Chondrocyte (in vitro differentiated cells): ENCODE data around the gene MAPK8IP1. TPM values are rescaled to one million over a fixed set of nuclear protein-coding genes. Genes with fewer than 3 reads are reported as not detected.

Experiments used
- DNase-seq: peaks from one replicate; pipeline ENCODE4 v3.0.0; 2021; ENCODE audit warnings: mixed read lengths, low spot score
- H3K27ac Mint-ChIP-seq: one replicate; pipeline ENCODE4 v1.8.0; 2021; ENCODE audit warnings: mild to moderate bottlenecking, moderate library complexity, mixed read lengths; ENCODE audit not compliant: unreplicated experiment
- H3K27me3 Mint-ChIP-seq: 2 replicates; pipeline ENCODE4 v1.8.0; 2021; ENCODE audit warnings: low read depth, mixed read lengths
- H3K36me3 Mint-ChIP-seq: 2 replicates; pipeline ENCODE4 v1.8.0; 2021; ENCODE audit warnings: low read depth, mixed read lengths
- H3K4me1 Mint-ChIP-seq: 2 replicates; pipeline ENCODE4 v1.8.0; 2021; ENCODE audit warnings: low read depth, mild to moderate bottlenecking, mixed read lengths
- H3K4me3 Mint-ChIP-seq: one replicate; pipeline ENCODE4 v1.8.0; 2021; ENCODE audit warnings: mild to moderate bottlenecking, moderate library complexity, mixed read lengths; ENCODE audit not compliant: unreplicated experiment
- H3K9me3 Mint-ChIP-seq: 2 replicates; pipeline ENCODE4 v1.8.0; 2021; ENCODE audit warnings: low read depth, mixed read lengths
- CTCF ChIP-seq: fragments of 200-600 bp; sonication (generic); IDR thresholded peaks from 2 replicates; pipeline ENCODE4 v1.5.0; 2021; ENCODE audit warnings: antibody characterized with exemption, mild to moderate bottlenecking, moderate library complexity
- total RNA-seq: library from RNA; stranded (reverse); gene quantifications from 3 replicates; pipeline ENCODE4 v1.2.1, GENCODE V29; 2021

Gene MAPK8IP1
- total RNA-seq, 1 donor from 2014 or later = 9.6 TPM

- Mint-ChIP-seq H3K4me1 (peaks cover 6% of the 10 kb centered on the region), H3K27ac (no peak overlapping the region), H3K4me3 (no peak overlapping the region), H3K27me3 (peaks cover 10% of the 10 kb centered on the region), H3K9me3 (no peaks in the 10 kb centered on the region), H3K36me3 (peaks cover 5% of the 10 kb centered on the region)
- DNase-seq = peak; percentile 42
- no peak for TF ChIP-seq CTCF
Observed at GRCh38 chr11:45886816-45887520, 1.5 kb downstream of the MAPK8IP1 start.

GRCh38 chr11:45887587-45887986 is 2.1 kb downstream of the MAPK8IP1 start:
- Mint-ChIP-seq H3K36me3 (no peaks in the 10 kb centered on the region), H3K9me3 (no peaks in the 10 kb centered on the region), H3K4me1 (peaks cover 6% of the 10 kb centered on the region), H3K27me3 (peaks cover 13% of the 10 kb centered on the region), H3K4me3 (no peak overlapping the region), H3K27ac (no peak overlapping the region)
- TF ChIP-seq CTCF = no peak
- DNase-seq = no peak

GRCh38 chr11:45889555-45889954 is 4.1 kb downstream of the MAPK8IP1 start:
- H3K36me3 Mint-ChIP-seq = no peaks in the 10 kb centered on the region
- H3K9me3 Mint-ChIP-seq = no peaks in the 10 kb centered on the region
- DNase-seq = no peak
- no peak for TF ChIP-seq CTCF
- no peak overlapping the region for H3K27ac Mint-ChIP-seq
- H3K4me3 Mint-ChIP-seq = no peak overlapping the region
- H3K27me3 Mint-ChIP-seq = peaks cover 16% of the 10 kb centered on the region
- peaks cover 6% of the 10 kb centered on the region for H3K4me1 Mint-ChIP-seq

- Mint-ChIP-seq H3K27ac (no peak overlapping the region), H3K9me3 (no peaks in the 10 kb centered on the region)
Observed at GRCh38 chr11:45889966-45890365, 4.5 kb downstream of the MAPK8IP1 start.

GRCh38 chr11:45890886-45891550 is 5.6 kb downstream of the MAPK8IP1 start:
- Mint-ChIP-seq H3K27me3 (peaks cover 20% of the 10 kb centered on the region), H3K27ac (no peak overlapping the region), H3K4me3 (no peak overlapping the region), H3K4me1 (no peaks in the 10 kb centered on the region), H3K36me3 (no peaks in the 10 kb centered on the region), H3K9me3 (no peaks in the 10 kb centered on the region)
- no peak for DNase-seq
- no peak for TF ChIP-seq CTCF

More at GRCh38 chr11:45889966-45890365, 4.5 kb downstream of the MAPK8IP1 start:
- no peak for DNase-seq
- Mint-ChIP-seq H3K27me3 (peaks cover 18% of the 10 kb centered on the region), H3K4me3 (no peak overlapping the region), H3K4me1 (peaks cover 4% of the 10 kb centered on the region), H3K36me3 (no peaks in the 10 kb centered on the region)
- no peak for TF ChIP-seq CTCF
